RWPE2 (cell line): ENCODE measurements around the gene FERMT3.
A peak's percentile ranks its signal among the peaks of the same experiment; 100 is the strongest.

Source experiments
- ATAC-seq: fragments of 200-7000 bp; cut with Tn5 transposase; 3 replicates; pipeline ENCODE4 v1.9.1; 2021; ENCODE audit warnings: low read depth
- DNase-seq: peaks from one replicate; pipeline ENCODE4 v3.0.0-alpha.2; 2020; ENCODE audit warnings: low spot score
- H3K27ac ChIP-seq: fragments of 450-650 bp; 2 replicates; pipeline ENCODE4 v1.5.1; 2017; ENCODE audit warnings: mild to moderate bottlenecking; ENCODE audit not compliant: poor library complexity, severe bottlenecking
- H3K27me3 ChIP-seq: fragments of 250-450 bp; sonication (Bioruptor Pico); 2 replicates; pipeline ENCODE4 v1.5.1; 2021; ENCODE audit warnings: mild to moderate bottlenecking, moderate library complexity; ENCODE audit not compliant: insufficient read depth, poor library complexity, severe bottlenecking
- H3K36me3 ChIP-seq: fragments of 250-450 bp; sonication (Bioruptor Pico); 2 replicates; pipeline ENCODE4 v1.5.1; 2020; ENCODE audit warnings: low read depth, mild to moderate bottlenecking, moderate library complexity
- H3K4me1 ChIP-seq: fragments of 250-450 bp; sonication (Bioruptor Pico); 2 replicates; pipeline ENCODE4 v1.5.1; 2021; ENCODE audit warnings: mild to moderate bottlenecking, moderate library complexity; ENCODE audit not compliant: insufficient read depth, poor library complexity, severe bottlenecking
- H3K4me3 ChIP-seq: fragments of 250-450 bp; sonication (Bioruptor Pico); 2 replicates; pipeline ENCODE4 v1.5.1; 2021; ENCODE audit warnings: mild to moderate bottlenecking, moderate library complexity; ENCODE audit not compliant: severe bottlenecking
- H3K9me3 ChIP-seq: fragments of 250-450 bp; sonication (Bioruptor Pico); 2 replicates; pipeline ENCODE4 v1.5.1; 2021; ENCODE audit warnings: mild to moderate bottlenecking, moderate library complexity; ENCODE audit not compliant: severe bottlenecking
- CTCF ChIP-seq: fragments of 450-650 bp; IDR thresholded peaks from one replicate; pipeline ENCODE4 v1.5.1; 2017; ENCODE audit warnings: mild to moderate bottlenecking, moderate library complexity; ENCODE audit not compliant: poor library complexity, severe bottlenecking

The FERMT3 gene

GRCh38 chr11:64202992-64203391, 3.5 kb upstream of the FERMT3 start:
- no peak overlapping the region for H3K27ac ChIP-seq
- no peak for DNase-seq
- H3K27me3 ChIP-seq, result no peaks in the 10 kb centered on the region
- no peak for TF ChIP-seq CTCF
- no peaks in the 10 kb centered on the region for H3K4me1 ChIP-seq
- no peaks in the 10 kb centered on the region for H3K9me3 ChIP-seq
- peaks cover 82% of the 10 kb centered on the region for H3K36me3 ChIP-seq
- ATAC-seq, result no peak
- no peak overlapping the region for H3K4me3 ChIP-seq

GRCh38 chr11:64203421-64204079, 3.0 kb upstream of the FERMT3 start:
- no peaks in the 10 kb centered on the region for H3K27me3 ChIP-seq
- H3K9me3 ChIP-seq, result no peaks in the 10 kb centered on the region
- ATAC-seq (no peak), DNase-seq (no peak)
- no peaks in the 10 kb centered on the region for H3K4me1 ChIP-seq
- H3K27ac ChIP-seq, result no peak overlapping the region
- H3K36me3 ChIP-seq, result peaks cover 76% of the 10 kb centered on the region
- no peak overlapping the region for H3K4me3 ChIP-seq
- TF ChIP-seq CTCF, result no peak

- no peak for ATAC-seq
- H3K27ac ChIP-seq, result no peak overlapping the region
Observed at GRCh38 chr11:64204080-64204440, 2.5 kb upstream of the FERMT3 start.

GRCh38 chr11:64204464-64204989, 2.0 kb upstream of the FERMT3 start:
- peaks cover 69% of the 10 kb centered on the region for H3K36me3 ChIP-seq
- no peak overlapping the region for H3K4me3 ChIP-seq

More at GRCh38 chr11:64204080-64204440, 2.5 kb upstream of the FERMT3 start:
- TF ChIP-seq CTCF, result no peak
- Histone ChIP-seq H3K9me3 (no peaks in the 10 kb centered on the region), H3K36me3 (peaks cover 71% of the 10 kb centered on the region), H3K27me3 (no peaks in the 10 kb centered on the region), H3K4me1 (no peaks in the 10 kb centered on the region), H3K4me3 (no peak overlapping the region)
- no peak for DNase-seq

More at GRCh38 chr11:64204464-64204989, 2.0 kb upstream of the FERMT3 start:
- ATAC-seq, result peak; percentile 66
- TF ChIP-seq CTCF, result peak; percentile 87
- peak; percentile 78 for DNase-seq
- no peaks in the 10 kb centered on the region for H3K4me1 ChIP-seq
- H3K27ac ChIP-seq, result no peak overlapping the region
- no peaks in the 10 kb centered on the region for H3K9me3 ChIP-seq
- H3K27me3 ChIP-seq, result no peaks in the 10 kb centered on the region
